ENCODE results near the gene CDV3.

- TF ChIP-seq CTCF (IDR thresholded peaks at IDR 0.05): no peak
- TF ChIP-seq POLR2A (IDR thresholded peaks at IDR 0.05): no peak
Measured at GRCh38 chr3:133570937-133571320, 2.6 kb upstream of the CDV3 start.
